Activated B cell treated with CpG ODN at 0.5 μM for 24 hours (primary cell): ENCODE measurements around the gene MYH6. TPM values are rescaled to one million over a fixed set of nuclear protein-coding genes. Genes with fewer than 3 reads are reported as not detected.

ENCODE experiments used
- ATAC-seq: fragments of 200-7000 bp; cut with Tn5 transposase; one replicate; pipeline ENCODE4 v1.10.0; 2021; ENCODE audit warnings: low read depth, mild to moderate bottlenecking, moderate library complexity
- CTCF ChIA-PET: fragments of 350-600 bp; sonication (Branson Sonifier 250); formaldehyde crosslinking; loops from one replicate; lab custom pipeline; 2021; ENCODE audit warnings: antibody characterized with exemption; lab: Charles Lee
- POLR2A ChIA-PET: fragments of 350-600 bp; sonication (Branson Sonifier 250); formaldehyde crosslinking; loops from one replicate; lab custom pipeline; 2021; ENCODE audit warnings: antibody characterized with exemption; lab: Charles Lee
- DNase-seq: peaks from one replicate; pipeline ENCODE4 v3.0.0; 2022
- H3K27ac Mint-ChIP-seq: one replicate; pipeline ENCODE4 v1.8.0; 2020; ENCODE audit warnings: mixed read lengths
- H3K27me3 Mint-ChIP-seq: one replicate; pipeline ENCODE4 v1.8.0; 2021; ENCODE audit warnings: mixed read lengths
- H3K36me3 Mint-ChIP-seq: one replicate; pipeline ENCODE4 v1.8.0; 2021; ENCODE audit warnings: low read depth, mixed read lengths
- H3K4me1 Mint-ChIP-seq: one replicate; pipeline ENCODE4 v1.8.0; 2021; ENCODE audit warnings: mixed read lengths
- H3K4me3 Mint-ChIP-seq: one replicate; pipeline ENCODE4 v1.8.0; 2020; ENCODE audit warnings: mild to moderate bottlenecking, mixed read lengths
- H3K9me3 Mint-ChIP-seq: one replicate; pipeline ENCODE4 v1.8.0; 2020; ENCODE audit warnings: mixed read lengths
- intact Hi-C: fragments of 100-400 bp; cut with micrococcal nuclease; formaldehyde crosslinking; loops from one replicate; pipeline ENCODE4 v1.15.1; 2024
- total RNA-seq: library from RNA; stranded (reverse); gene quantifications from 2 replicates; pipeline ENCODE4 v1.2.3, GENCODE V29; 2022
- TF ChIP-seq, protein P1 (sequence below): fragments of 200-600 bp; IDR thresholded peaks from one replicate; pipeline ENCODE4 v1.8.0; 2022; ENCODE audit warnings: antibody characterized with exemption, mild to moderate bottlenecking

The MYH6 gene
- total RNA-seq, 1 donor from 2014 or later: not detected

DNA sequence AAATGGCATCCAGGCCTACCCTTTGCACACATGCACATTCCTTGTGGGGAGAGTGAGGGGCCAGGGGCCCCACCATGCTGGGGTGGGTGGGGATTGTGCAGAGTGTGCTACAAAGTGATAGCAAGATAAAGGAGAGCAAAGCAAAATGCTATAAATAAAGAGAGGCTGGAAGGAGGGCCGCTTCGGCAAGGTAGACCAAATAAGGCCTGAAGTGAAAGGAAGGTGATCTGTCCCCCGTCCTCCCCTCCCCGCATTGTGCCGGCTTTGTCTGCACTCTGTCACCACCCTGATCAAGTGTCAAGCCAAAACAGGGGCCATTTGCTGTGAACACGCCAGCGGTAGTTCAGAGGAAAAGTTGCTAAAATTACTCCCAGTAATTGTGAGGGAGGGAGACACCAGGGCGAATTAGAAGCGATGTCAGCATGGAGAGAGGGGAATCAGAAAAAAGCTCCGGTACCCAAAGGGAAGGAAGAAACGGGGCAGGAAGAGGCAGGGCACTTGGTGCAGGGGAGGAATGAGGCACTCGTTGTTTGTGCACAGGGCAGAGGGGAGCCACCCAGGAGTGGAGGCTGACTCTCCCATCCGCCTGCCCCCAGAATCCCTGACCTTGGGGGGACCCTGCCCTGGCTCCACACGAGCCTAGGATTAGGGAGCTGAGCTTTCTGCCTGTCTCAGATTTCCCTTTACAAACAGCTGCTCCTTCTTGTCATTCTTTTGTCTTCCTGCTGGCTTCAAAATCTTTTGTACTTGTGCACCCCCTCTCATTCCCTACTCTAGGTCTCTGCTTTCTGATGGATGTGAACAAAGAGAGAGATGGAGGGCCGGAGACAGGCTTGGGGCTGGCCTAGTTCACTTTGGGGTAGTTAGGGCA lies 30.3 kb upstream of the MYH6 start:
- DNase-seq (no peak), ATAC-seq (no peak)
- ChIA-PET POLR2A (no interaction called here), CTCF (no interaction called here)
- Mint-ChIP-seq H3K9me3 (no peaks in the 10 kb centered on the region), H3K27me3 (peaks cover 26% of the 10 kb centered on the region), H3K36me3 (no peaks in the 10 kb centered on the region), H3K4me3 (no peak overlapping the region), H3K27ac (no peak overlapping the region), H3K4me1 (no peaks in the 10 kb centered on the region)
- TF ChIP-seq, protein P1, sequence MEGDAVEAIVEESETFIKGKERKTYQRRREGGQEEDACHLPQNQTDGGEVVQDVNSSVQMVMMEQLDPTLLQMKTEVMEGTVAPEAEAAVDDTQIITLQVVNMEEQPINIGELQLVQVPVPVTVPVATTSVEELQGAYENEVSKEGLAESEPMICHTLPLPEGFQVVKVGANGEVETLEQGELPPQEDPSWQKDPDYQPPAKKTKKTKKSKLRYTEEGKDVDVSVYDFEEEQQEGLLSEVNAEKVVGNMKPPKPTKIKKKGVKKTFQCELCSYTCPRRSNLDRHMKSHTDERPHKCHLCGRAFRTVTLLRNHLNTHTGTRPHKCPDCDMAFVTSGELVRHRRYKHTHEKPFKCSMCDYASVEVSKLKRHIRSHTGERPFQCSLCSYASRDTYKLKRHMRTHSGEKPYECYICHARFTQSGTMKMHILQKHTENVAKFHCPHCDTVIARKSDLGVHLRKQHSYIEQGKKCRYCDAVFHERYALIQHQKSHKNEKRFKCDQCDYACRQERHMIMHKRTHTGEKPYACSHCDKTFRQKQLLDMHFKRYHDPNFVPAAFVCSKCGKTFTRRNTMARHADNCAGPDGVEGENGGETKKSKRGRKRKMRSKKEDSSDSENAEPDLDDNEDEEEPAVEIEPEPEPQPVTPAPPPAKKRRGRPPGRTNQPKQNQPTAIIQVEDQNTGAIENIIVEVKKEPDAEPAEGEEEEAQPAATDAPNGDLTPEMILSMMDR: no peak
- intact Hi-C loops: no loop called here

DNA sequence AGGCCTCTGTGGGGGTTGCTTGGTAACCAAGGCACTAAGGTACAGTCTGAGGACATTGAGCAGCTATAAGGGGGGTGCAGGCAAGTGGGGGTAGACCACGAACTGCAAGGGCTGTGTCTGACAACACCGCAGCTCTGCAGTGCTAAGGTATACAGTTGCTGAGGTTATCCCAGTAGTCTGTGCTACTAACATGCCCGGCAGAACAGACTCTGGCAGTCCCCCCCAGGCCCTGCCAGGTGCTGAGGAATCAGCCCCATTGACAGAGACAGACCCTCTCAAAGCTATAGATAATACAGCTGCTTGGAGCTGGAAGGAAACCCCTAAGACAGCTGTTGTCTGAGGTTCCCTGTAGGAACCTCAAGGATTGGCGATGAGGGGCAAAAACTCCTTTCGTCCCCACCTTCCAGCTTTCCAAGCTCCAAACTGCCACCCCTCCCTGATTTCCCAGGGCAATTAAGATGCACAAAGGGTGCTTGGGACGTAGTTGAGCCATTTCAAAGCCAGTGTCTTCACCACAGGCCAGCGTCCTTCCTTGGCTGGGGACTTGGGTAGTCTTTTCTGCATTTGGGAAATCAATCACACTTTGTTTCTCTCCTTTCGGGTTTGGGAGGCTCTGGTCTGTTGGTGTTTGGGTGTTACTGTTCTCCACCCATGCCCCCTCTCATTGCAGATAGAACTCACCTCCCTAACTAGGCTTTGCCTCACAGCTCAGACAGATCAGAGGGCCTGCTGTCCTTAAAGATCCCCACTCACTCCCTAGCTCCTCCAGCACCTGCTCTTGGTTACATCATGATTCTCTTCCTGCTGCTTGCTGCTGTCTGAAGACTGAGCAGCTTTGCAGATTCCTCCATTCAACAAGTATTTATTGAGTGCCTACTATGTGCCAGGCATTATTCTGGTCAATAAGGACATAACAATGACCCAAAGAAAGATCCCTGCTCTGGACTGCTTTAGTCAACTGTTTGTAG lies 29.3 kb upstream of the MYH6 start:
- no peaks in the 10 kb centered on the region for H3K9me3 Mint-ChIP-seq
- H3K27me3 Mint-ChIP-seq: peaks cover 28% of the 10 kb centered on the region
- intact Hi-C loops: no loop called here
- ChIA-PET CTCF (no interaction called here), POLR2A (no interaction called here)
- no peaks in the 10 kb centered on the region for H3K36me3 Mint-ChIP-seq
- no peak overlapping the region for H3K4me3 Mint-ChIP-seq
- no peak for DNase-seq
- TF ChIP-seq, protein P1: no peak
- no peaks in the 10 kb centered on the region for H3K4me1 Mint-ChIP-seq
- H3K27ac Mint-ChIP-seq: no peak overlapping the region
- no peak for ATAC-seq

DNA sequence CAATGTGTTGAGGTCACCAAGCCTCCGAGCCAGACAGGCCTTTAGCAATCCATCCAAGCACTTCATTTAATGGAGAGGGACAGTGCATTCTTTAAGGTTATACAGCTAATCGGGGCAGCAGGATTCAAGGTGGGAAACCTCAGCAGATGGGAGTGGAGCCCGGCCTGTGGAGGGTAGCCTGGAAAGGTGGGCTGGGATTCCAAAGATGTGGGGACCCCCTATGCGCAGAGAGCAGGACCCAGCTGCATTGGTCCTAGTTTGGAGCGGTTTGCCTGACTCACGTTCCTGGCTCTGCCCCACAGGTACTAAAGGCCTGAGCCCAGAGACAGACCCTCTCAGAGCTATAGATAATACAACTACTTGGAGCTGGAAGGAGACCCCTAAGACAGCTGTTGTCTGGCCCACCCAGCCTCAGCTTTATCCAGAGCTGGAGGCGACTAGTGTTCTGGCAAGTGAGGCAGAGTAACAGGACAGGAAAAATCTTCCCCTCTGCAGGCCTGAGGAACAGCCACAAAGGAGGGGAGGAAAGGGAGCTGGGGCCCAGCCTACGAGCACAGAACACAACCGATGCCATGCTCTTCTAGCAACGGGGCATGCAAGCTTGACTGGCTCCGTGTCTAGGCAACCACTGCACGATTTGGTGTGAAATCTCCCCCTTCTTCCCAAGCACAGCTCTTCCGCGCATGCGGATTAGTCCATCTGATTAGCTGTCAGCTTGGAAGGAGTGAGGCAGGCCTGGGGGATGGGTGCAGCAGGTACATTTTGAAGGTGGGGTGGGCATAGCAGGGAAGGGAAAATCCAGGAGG lies 28.5 kb upstream of the MYH6 start:
- Mint-ChIP-seq H3K4me1 (no peaks in the 10 kb centered on the region), H3K27ac (no peak overlapping the region), H3K9me3 (no peaks in the 10 kb centered on the region), H3K4me3 (no peak overlapping the region), H3K36me3 (no peaks in the 10 kb centered on the region), H3K27me3 (peaks cover 29% of the 10 kb centered on the region)
- CTCF ChIA-PET: no interaction called here
- ATAC-seq (no peak), DNase-seq (no peak)
- POLR2A ChIA-PET: no interaction called here
- TF ChIP-seq, protein P1: no peak
- intact Hi-C loops: no loop called here

DNA sequence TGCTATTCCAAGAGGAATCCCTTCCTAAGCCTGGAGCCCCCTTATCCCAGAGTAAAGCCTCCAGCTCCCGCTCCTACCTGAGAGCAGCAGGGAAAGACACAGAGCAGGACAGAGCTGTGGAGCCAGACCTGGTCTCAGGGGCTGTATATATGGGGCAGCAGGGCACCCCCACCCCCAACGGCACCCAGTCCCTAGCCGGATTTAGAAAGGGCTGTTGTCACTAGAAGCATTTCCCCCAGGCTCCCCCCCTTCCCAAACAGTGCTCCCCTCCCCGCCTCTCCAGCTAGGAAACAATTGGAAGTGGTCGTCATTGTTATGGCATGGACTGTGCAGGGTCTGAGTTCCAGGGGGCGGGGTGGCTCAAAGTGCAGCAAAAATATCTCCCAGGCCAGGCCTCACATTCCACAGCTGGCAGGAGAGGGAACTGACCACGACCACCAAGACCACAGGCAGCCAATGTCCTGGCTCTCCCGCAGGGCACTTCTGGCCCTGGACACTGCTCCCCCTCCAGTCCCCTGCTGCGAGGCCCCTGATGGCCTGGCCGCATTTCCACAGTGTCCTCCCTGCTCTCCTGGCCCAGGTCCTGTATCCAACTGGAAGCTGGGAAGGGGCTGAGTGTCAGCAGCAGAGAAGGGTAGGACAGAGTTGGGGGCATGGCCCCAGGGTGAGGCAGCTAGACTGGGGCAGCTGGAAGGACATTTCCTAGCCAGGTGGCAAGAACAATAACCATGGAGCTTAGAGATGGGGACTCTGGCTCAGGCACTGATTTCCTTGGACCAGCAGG lies 27.7 kb upstream of the MYH6 start, which contains the start of gene MYH7:
MYH7 (minus strand) TSS at position 118 of the 784 bp plus-strand sequence. CDS start 1,928 bp downstream, outside the sequence.
- TF ChIP-seq, protein P1: no peak
- peaks cover 31% of the 10 kb centered on the region for H3K27me3 Mint-ChIP-seq
- H3K4me3 Mint-ChIP-seq: no peak within 1 kb of the TSS
- ATAC-seq (no peak), DNase-seq (no peak)
- no peak within 1 kb of the TSS for H3K27ac Mint-ChIP-seq
- H3K36me3 Mint-ChIP-seq: no peaks in the 10 kb centered on the region
- H3K9me3 Mint-ChIP-seq: no peaks in the 10 kb centered on the region
- POLR2A ChIA-PET: no interaction called here
- CTCF ChIA-PET: no interaction called here
- intact Hi-C loops: no loop called here
- no peaks in the 10 kb centered on the region for H3K4me1 Mint-ChIP-seq
